NB4 (cell line): ENCODE data around the gene ZNF75A.

ENCODE experiments used
- POLR2A ChIP-seq: IDR thresholded peaks from 2 replicates; pipeline ENCODE4 v1.6.1; 2011; ENCODE audit warnings: mild to moderate bottlenecking; ENCODE audit not compliant: insufficient read length; ENCODE audit errors: extremely low read depth
- TF ChIP-seq, protein P1 (sequence below): IDR thresholded peaks from one replicate; pipeline ENCODE4 v1.5.1; 2012; ENCODE audit warnings: low read depth, low read length

- TF ChIP-seq POLR2A: no peak
- TF ChIP-seq, protein P1, sequence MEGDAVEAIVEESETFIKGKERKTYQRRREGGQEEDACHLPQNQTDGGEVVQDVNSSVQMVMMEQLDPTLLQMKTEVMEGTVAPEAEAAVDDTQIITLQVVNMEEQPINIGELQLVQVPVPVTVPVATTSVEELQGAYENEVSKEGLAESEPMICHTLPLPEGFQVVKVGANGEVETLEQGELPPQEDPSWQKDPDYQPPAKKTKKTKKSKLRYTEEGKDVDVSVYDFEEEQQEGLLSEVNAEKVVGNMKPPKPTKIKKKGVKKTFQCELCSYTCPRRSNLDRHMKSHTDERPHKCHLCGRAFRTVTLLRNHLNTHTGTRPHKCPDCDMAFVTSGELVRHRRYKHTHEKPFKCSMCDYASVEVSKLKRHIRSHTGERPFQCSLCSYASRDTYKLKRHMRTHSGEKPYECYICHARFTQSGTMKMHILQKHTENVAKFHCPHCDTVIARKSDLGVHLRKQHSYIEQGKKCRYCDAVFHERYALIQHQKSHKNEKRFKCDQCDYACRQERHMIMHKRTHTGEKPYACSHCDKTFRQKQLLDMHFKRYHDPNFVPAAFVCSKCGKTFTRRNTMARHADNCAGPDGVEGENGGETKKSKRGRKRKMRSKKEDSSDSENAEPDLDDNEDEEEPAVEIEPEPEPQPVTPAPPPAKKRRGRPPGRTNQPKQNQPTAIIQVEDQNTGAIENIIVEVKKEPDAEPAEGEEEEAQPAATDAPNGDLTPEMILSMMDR: no peak
These were observed 22.8 kb downstream of the ZNF75A start for GRCh38 chr16:3328104-3328503.
